K562 (cell line): Measurements from ENCODE around the gene MRPL42. TPM values are rescaled to one million over a fixed set of nuclear protein-coding genes. Genes with fewer than 3 reads are reported as not detected.

Experiments used
- ATAC-seq: fragments of 200-7000 bp; cut with Tn5 transposase; 3 replicates; pipeline ENCODE4 v1.9.1; 2020; ENCODE audit warnings: moderate library complexity
- BruUV-seq: library from RNA; stranded (reverse); fragments of 400-500 nt; replicated peaks from 2 replicates; lab custom pipeline; 2021; lab: Mats Ljungman, UMichigan
- CTCF ChIA-PET: fragments of 300-600 bp; formaldehyde crosslinking; extraction: SDS; loops from one replicate; lab custom pipeline; 2021; ENCODE audit warnings: low intra/inter-chr PET ratio; lab: Yijun Ruan, JAX
- POLR2A ChIA-PET: fragments of 300-600, 350-650 bp; sonication (Branson Sonifier 250); formaldehyde crosslinking; extraction: SDS; loops from one replicate; lab custom pipeline; 2021; ENCODE audit warnings: antibody characterized with exemption, inconsistent platforms; lab: Yijun Ruan, JAX
- DNase-seq, 4 experiments: peaks; one replicate each; pipeline versions ENCODE4 v3.0.0 to v3.0.0-alpha.2; 2011 to 2018; ENCODE audit warnings: low spot score in 3 of 4, mixed read lengths in 3 of 4; ENCODE audit errors: extremely low read depth in 1 of 4
- FAIRE-seq: peaks from 2 replicates; lab custom pipeline; 2011; peaks lifted over from hg19 to GRCh38; lab: Jason Lieb, UNC
- H2AFZ ChIP-seq: 2 replicates; pipeline ENCODE4 v1.6.0; 2011; ENCODE audit warnings: low read depth, low read length, control low read depth, inconsistent platforms
- H3K27ac ChIP-seq: fragments of 200-600 bp; 3 replicates; pipeline ENCODE4 v1.8.0; 2011; ENCODE audit warnings: low read depth, mild to moderate bottlenecking, control low read depth, inconsistent platforms, low read length, moderate library complexity, mixed read lengths; ENCODE audit errors: extremely low read depth
- H3K27me3 ChIP-seq, 2 experiments: fragments of 300-600 bp in 1 of 2; 2 replicates in 1 of 2; 3 replicates in 1 of 2; pipeline versions ENCODE4 v1.6.0 to v1.8.0; 2011; ENCODE audit warnings: inconsistent platforms in 2 of 2, low read length in 2 of 2, mild to moderate bottlenecking in 1 of 2, mixed read lengths in 1 of 2, moderate library complexity in 1 of 2; ENCODE audit not compliant: control insufficient read depth in 2 of 2, insufficient read depth in 2 of 2
- H3K36me3 ChIP-seq: fragments of 300-600 bp; 3 replicates; pipeline ENCODE4 v1.8.0; 2011; ENCODE audit warnings: mild to moderate bottlenecking, low read length, inconsistent platforms; ENCODE audit not compliant: control insufficient read depth, insufficient read depth
- H3K4me1 ChIP-seq, 2 experiments: fragments of 200-600 bp in 1 of 2; replicated peaks in 1 of 2; 2 replicates in 1 of 2; 3 replicates in 1 of 2; pipeline versions ENCODE4 v1.5.1 to v1.8.0; 2011; ENCODE audit warnings: inconsistent platforms in 2 of 2, low read length in 2 of 2, mild to moderate bottlenecking in 1 of 2, mixed read lengths in 1 of 2, moderate library complexity in 1 of 2; ENCODE audit not compliant: control insufficient read depth in 2 of 2, insufficient read depth in 2 of 2
- H3K4me2 ChIP-seq: 2 replicates; pipeline ENCODE4 v1.6.1; 2011; ENCODE audit warnings: low read length, control low read depth, inconsistent platforms, mixed read lengths; ENCODE audit not compliant: insufficient read depth
- H3K4me3 ChIP-seq: fragments of 200-600 bp; sonication (generic), shearing (Covaris generic); 2 replicates; pipeline ENCODE4 v1.5.1; 2016; ENCODE audit warnings: control low read depth, inconsistent platforms
- H3K79me2 ChIP-seq: fragments of 200-600 bp; 3 replicates; pipeline ENCODE4 v1.8.0; 2011; ENCODE audit warnings: low read length, inconsistent platforms; ENCODE audit not compliant: control insufficient read depth, insufficient read depth
- H3K9ac ChIP-seq, 2 experiments: 2 replicates each; pipeline versions ENCODE4 v1.6.0 to v1.6.1; 2011; ENCODE audit warnings: low read depth in 2 of 2, low read length in 2 of 2, control low read depth in 1 of 2, inconsistent platforms in 1 of 2, mild to moderate bottlenecking in 1 of 2, mixed read lengths in 1 of 2; ENCODE audit not compliant: insufficient read depth in 1 of 2
- H3K9me1 ChIP-seq: one replicate; pipeline ENCODE4 v1.6.0; 2011; ENCODE audit warnings: inconsistent platforms, mild to moderate bottlenecking, low read length, moderate library complexity; ENCODE audit not compliant: control insufficient read depth, insufficient read depth
- H3K9me3 ChIP-seq: replicated peaks from 2 replicates; pipeline ENCODE4 v1.5.1; 2011; ENCODE audit warnings: low read depth, low read length, inconsistent platforms; ENCODE audit not compliant: control insufficient read depth, insufficient read depth
- H4K20me1 ChIP-seq: replicated peaks from 2 replicates; pipeline ENCODE4 v1.6.1; 2011; ENCODE audit warnings: low read length, inconsistent platforms, mixed read lengths; ENCODE audit not compliant: control insufficient read depth, insufficient read depth
- AFF4 ChIP-seq: sonication (generic); formaldehyde crosslinking; IDR thresholded peaks from 2 replicates; pipeline ENCODE4 v1.8.0; 2023; ENCODE audit warnings: mild to moderate bottlenecking, missing genetic modification reagents
- CBX1 ChIP-seq: sonication (generic); IDR thresholded peaks from 2 replicates; pipeline ENCODE4 v1.6.1; 2016; ENCODE audit warnings: antibody characterized with exemption, low read depth, mild to moderate bottlenecking
- CREB1 ChIP-seq, 2 experiments: sonication (generic) in 1 of 2; formaldehyde crosslinking in 1 of 2; IDR thresholded peaks; 2 replicates each; pipeline versions ENCODE4 v1.6.1 to v1.8.0; 2012 to 2022; ENCODE audit warnings: inconsistent platforms in 1 of 2, mild to moderate bottlenecking in 1 of 2, missing genetic modification reagents in 1 of 2, moderate library complexity in 1 of 2
- ELF1 ChIP-seq: fragments of 200-800 bp; sonication (Bioruptor generic); IDR thresholded peaks from 2 replicates; pipeline ENCODE4 v1.6.1; 2016; ENCODE audit warnings: missing genetic modification characterization, missing compliant biosample characterization
- RBBP5 ChIP-seq: fragments of 200-600 bp; sonication (generic); IDR thresholded peaks from 2 replicates; pipeline ENCODE4 v1.6.1; 2012; ENCODE audit warnings: borderline replicate concordance, mild to moderate bottlenecking, low read length, control low read depth, inconsistent platforms; ENCODE audit not compliant: insufficient read depth, poor library complexity, severe bottlenecking
- ZFP91 ChIP-seq: sonication (generic); formaldehyde crosslinking; IDR thresholded peaks from 2 replicates; pipeline ENCODE4 v1.8.0; 2022; ENCODE audit warnings: mild to moderate bottlenecking, missing genetic modification reagents
- WGBS: fragments of 100-300 bp; shearing (Covaris generic); methylation state at CpG from one replicate; pipeline ENCODE4 v1.1.6; 2016; ENCODE audit warnings: low coverage, mixed read lengths; ENCODE audit not compliant: insufficient coverage; ENCODE audit errors: missing lambda C conversion rate; 5-methylcytosine and 5-hydroxymethylcytosine counted together
- in situ Hi-C: fragments of 300-500 bp; cut with MboI; formaldehyde crosslinking; loops from 4 replicates; pipeline ENCODE4 v1.15.0; 2018; ENCODE audit warnings: inconsistent platforms, mixed read lengths
- intact Hi-C: fragments of 100-400 bp; cut with micrococcal nuclease; formaldehyde crosslinking; loops from 2 replicates; pipeline ENCODE4 v1.14.2; 2022
- polyA plus RNA-seq, 8 experiments: library from polyadenylated mRNA; depleted of rRNA in 4 of 8; stranded (reverse) in 5 of 8; unstranded in 3 of 8; fragments of >200 nt; fragmentation: Nextera tagmentation in 2 of 8; fragmentation: Illumina TruSeq in 1 of 8; extraction: Ambion mirVana in 2 of 8; extraction: Trizol in 1 of 8; gene quantifications; 2 replicates each; pipeline versions ENCODE4 v1.2.1 to v1.2.3, GENCODE V29; 2011 to 2014; ENCODE audit warnings: inconsistent platforms in 1 of 8, missing spikeins in 1 of 8
- total RNA-seq, 7 experiments: library from RNA; depleted of rRNA in 6 of 7; stranded (reverse); fragments of >200 nt in 6 of 7; fragmentation: Illumina TruSeq in 2 of 7; extraction: Trizol in 2 of 7; gene quantifications; 2 replicates each; pipeline versions ENCODE4 v1.2.1 to v1.2.3, GENCODE V29; 2011 to 2021; ENCODE audit warnings: low replicate concordance in 1 of 7
- TF ChIP-seq, protein P1 (sequence below): fragments of 450-650 bp; formaldehyde crosslinking; IDR thresholded peaks from 2 replicates; pipeline ENCODE4 v1.4.0; 2022; ENCODE audit warnings: missing genetic modification characterization
- TF ChIP-seq, protein P2 (sequence below): fragments of 450-650 bp; IDR thresholded peaks from 2 replicates; pipeline ENCODE4 v1.6.1; 2014; ENCODE audit warnings: low read depth, mild to moderate bottlenecking, moderate library complexity, borderline replicate concordance

The MRPL42 gene
- total and polyA plus RNA-seq, 9 of the 15 experiments (the other 6 are each of a cell fraction or from before 2014, with no cell fraction given), result 104 to 806 (median 218) TPM

DNA sequence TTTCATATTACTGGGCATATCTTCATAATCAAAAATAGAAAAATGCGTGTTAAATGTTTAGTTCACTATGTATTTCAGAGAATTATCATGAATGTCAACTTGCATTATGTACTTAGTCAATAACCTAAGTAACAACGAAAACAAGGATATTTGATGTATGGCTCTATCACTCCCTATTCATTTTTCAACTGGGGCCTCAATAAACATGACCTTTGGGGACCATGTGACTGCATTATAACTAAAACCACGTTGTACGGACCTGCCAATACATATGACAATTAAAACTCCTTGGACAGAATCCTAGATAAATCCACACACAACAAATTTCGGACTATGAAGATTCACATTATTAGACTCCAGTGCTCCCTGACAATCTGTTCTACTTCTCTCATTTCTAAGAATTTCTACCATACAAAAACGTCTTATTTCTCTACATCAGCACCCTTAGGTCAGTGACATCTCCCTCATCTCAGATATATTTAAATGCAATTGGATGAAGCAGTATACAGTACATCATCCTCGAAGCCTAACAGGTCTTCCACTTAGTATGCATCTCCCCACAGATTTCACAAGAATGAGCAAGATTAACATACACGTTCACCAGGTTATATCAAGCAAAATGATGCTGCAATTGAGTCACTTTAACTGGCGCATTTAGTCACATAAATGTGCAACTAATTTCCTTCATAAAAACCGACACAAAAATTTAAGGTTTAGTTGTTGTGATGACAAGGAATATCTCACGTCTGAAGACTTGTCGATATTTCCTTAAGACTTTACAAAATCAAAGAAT, 27.1 kb upstream of the MRPL42 start (continued):
- TF ChIP-seq CBX1 (no peak), ELF1 (tag) (no peak)

GRCh38 chr12:93441081-93441616, 26.2 kb upstream of the MRPL42 start:
- Histone ChIP-seq H3K79me2 (peaks cover 69% of the 10 kb centered on the region), H3K36me3 (peaks cover 19% of the 10 kb centered on the region; the same call in 1 of the 3 replicates), H3K27me3 (no peaks in the 10 kb centered on the region), H3K9ac (peak overlapping the region; percentile 94 to 99), H2AFZ (no peak overlapping the region), H3K4me2 (peak overlapping the region; percentile 89), H3K27ac (peak overlapping the region; percentile 93), H3K4me1 (peaks cover 20 to 36% of the 10 kb centered on the region in 2 experiments), H3K9me3 (no peaks in the 10 kb centered on the region), H3K9me1 (peaks cover 7% of the 10 kb centered on the region), H4K20me1 (peaks cover 31% of the 10 kb centered on the region), H3K4me3 (peak overlapping the region; percentile 89)
- no TSS peak for BruUV-seq
- DNase-seq, result peak in 2 of 4 experiments; percentile 48 to 52
- ATAC-seq, result peak; percentile 50
- in situ Hi-C loops, result no loop called here
- no peak for FAIRE-seq
- intact Hi-C loops, result no loop called here
- ChIA-PET POLR2A (interaction anchor here (1.2 to 1.7 kb wide), 4 partner anchors 10 to 36 kb away, joined by 3 to 5 read pairs (median 4); no protein-coding TSS in a partner anchor), CTCF (no interaction called here)
- 0% methylated on average over 38 of the region's 55 CpGs for WGBS
- TF ChIP-seq, protein P1, sequence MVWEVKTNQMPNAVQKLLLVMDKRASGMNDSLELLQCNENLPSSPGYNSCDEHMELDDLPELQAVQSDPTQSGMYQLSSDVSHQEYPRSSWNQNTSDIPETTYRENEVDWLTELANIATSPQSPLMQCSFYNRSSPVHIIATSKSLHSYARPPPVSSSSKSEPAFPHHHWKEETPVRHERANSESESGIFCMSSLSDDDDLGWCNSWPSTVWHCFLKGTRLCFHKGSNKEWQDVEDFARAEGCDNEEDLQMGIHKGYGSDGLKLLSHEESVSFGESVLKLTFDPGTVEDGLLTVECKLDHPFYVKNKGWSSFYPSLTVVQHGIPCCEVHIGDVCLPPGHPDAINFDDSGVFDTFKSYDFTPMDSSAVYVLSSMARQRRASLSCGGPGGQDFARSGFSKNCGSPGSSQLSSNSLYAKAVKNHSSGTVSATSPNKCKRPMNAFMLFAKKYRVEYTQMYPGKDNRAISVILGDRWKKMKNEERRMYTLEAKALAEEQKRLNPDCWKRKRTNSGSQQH (CRISPR knock-in tag), result peak; percentile 95
- TF ChIP-seq, protein P2, sequence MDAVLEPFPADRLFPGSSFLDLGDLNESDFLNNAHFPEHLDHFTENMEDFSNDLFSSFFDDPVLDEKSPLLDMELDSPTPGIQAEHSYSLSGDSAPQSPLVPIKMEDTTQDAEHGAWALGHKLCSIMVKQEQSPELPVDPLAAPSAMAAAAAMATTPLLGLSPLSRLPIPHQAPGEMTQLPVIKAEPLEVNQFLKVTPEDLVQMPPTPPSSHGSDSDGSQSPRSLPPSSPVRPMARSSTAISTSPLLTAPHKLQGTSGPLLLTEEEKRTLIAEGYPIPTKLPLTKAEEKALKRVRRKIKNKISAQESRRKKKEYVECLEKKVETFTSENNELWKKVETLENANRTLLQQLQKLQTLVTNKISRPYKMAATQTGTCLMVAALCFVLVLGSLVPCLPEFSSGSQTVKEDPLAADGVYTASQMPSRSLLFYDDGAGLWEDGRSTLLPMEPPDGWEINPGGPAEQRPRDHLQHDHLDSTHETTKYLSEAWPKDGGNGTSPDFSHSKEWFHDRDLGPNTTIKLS, result no peak
- TF ChIP-seq CREB1 (IDR thresholded peaks at IDR 0.05), result no peak
- TF ChIP-seq CREB1 (CRISPR knock-in tag; IDR thresholded peaks at IDR 0.05), result 0 out of 2 replicates have a peak, but pooled peaks have one; percentile 23
- peak; percentile 22 for TF ChIP-seq RBBP5
- no peak for TF ChIP-seq ZFP91
- 0 out of 2 replicates have a peak, but pooled peaks have one; percentile 16 for TF ChIP-seq AFF4 (CRISPR knock-in tag)
